ENCODE results near the gene CEP44.
A peak's percentile ranks its signal among the peaks of the same experiment; 100 is the strongest.
"Not testable (repeated sequence)": the region's sequence is repeated elsewhere in the genome, so short reads cannot be mapped to it uniquely, and the experiment has no call there.

CEP44 gene

DNA sequence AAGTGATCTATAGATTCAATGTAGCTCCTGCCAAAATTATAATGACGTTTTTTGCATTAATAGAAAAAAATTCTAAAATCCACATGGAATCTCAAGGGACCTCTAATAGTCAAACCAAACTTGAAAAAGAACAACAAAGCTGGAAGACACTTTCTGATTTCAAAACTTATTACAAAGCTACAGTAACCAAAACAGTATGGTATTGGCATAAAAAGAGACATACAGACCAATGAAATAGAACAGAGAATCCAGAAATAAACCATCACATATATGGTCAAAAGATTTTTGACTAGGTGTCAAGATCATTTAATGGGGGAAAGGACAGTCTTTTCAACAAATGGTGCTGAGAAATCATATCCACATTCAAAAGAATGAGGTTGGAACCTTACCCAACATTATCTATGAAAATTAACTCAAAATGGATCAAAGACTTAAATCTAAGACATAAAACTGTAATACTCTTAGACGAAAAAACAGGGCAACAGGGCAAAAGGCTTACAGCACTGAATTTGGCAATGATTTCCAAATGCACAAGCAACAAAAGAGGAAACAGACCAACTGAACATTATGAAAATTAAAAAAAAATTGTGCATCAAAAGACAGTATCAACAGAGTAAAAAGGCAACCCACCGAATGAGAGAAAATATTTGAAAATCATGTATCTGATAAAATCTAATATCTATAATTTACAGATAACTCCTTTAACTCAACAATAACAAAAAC is 4.1 kb upstream of the CEP44 start:
- no peak for DNase-seq

DNA sequence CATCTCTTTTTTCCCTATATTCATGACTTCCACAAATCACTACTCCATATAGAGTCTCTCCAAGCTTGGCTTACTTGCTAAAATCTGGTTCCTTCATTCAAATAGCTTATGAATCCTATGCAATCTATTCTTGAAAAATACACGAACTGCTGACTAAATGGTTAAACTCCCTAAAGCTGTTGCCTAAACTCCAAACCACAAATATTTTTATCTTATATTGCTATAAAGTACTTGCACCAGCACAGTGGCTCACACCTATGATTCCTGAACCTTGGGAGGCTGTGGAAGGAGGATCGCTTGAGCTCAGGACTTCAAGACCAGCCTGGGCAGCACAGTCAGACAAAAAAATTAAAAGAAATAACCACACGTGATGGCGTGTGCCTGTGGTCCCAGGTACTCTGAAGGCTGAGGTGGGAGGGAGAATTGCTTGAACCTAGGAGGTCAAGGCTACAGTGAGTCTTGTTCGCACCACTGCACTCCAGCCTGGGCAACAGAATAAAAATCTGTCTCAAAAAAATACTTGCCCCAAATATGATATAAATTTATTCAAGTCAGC is 2.5 kb upstream of the CEP44 start:
- no peak for DNase-seq

- DNase-seq = no peak
Observed at GRCh38 chr4:174281901-174282300, 1.8 kb upstream of the CEP44 start.

DNA sequence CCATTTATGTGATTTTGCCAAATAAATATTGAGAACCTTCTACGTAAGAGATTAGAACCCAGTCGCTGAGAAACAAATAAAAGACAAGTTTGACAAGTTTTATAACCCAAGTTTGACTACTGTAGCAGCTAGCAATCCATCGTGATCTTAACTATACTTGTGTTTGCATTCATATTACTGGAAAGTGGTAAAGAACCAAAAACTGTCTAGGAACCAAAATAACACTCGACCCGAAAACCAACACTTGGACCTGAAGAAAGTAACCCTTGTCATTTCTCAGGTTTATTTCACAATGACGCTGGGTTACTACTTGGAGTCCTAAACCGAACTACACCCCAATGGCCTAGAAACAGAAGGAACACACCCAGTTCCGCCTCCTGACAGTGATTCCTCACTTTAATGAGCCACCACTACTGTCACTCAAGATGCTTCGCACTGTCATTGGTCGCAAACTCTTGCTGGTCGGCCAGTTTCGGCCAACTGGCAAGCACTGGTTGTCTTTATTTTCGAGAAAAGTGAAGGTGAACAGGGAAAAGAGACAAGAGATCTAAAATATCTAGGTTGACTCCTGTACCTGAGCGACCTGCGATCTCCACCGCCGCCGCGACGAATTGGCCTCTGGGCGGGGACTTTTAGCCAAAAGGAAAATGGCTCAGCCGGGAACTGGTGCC is 740 bp upstream of the CEP44 start:
- DNase-seq = peak; percentile 92

- no peak for DNase-seq
Observed at GRCh38 chr4:174284487-174284886, 776 bp downstream of the CEP44 start.

- no peak for DNase-seq
Observed at GRCh38 chr4:174286870-174287269, 3.2 kb downstream of the CEP44 start.

DNA sequence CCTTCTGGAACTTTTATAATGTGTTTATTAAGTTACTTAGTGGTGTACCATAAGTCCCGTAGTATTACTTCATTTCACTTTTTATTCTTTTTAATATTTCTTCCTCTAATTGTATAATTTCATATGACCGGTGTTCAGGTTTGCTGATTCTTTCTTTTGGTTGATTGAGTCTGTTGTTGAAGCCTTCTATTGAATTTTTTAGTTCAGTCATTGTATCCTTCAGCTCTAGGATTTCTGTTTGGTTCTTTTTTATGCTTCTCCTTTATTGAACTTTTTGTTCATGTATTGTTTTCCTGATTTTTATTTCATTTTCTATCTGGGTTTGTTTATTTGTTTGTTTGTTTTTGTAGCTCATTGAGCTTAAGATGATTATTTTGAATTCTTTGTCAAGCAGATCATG is 8.8 kb downstream of the CEP44 start:
- DNase-seq = no peak

- not testable (repeated sequence) for DNase-seq
Observed at GRCh38 chr4:174294641-174295040, 10.9 kb downstream of the CEP44 start.

- DNase-seq = not testable (repeated sequence)
Observed at GRCh38 chr4:174295142-174295541, 11.4 kb downstream of the CEP44 start.

DNA sequence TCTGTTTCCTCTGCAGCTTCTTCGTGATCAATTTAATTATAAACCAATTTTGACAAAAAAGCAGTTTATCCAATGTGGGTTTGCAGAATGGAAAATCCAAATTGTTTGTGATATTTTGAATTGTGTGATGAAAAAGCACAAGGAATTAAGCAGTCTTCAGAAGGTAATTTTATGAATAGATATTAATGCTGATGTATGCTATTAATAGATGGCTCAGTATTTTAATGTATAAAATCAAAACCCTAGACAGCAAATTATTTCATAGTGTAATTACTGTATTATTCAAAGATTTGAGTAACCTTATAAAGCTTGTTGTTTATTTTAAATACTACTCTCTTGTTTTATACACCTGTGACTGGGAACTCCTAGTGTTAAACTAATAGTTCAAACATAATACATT is 20.0 kb downstream of the CEP44 start:
- DNase-seq = no peak

GRCh38 chr4:174304664-174305063 is 21.0 kb downstream of the CEP44 start:
- no peak for DNase-seq

DNA sequence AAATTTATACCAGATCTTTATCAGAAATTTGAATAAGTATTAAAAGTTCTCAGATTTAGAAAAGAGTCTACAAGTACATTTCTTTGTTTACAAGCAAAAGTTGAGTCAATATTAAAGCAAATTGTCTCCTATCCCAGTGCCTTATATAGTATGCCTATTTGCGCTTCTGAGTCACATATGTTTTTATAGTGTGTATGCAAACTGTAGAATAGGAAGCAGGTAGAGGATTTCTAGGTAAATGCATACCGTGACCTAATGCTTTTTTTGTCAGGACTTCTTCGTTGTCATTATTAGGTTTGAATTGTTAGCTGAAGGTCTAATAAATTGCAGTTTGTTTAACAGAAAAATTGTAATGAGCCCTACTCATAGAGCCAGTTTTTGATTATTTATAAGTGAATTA is 22.2 kb downstream of the CEP44 start:
- no peak for DNase-seq

DNA sequence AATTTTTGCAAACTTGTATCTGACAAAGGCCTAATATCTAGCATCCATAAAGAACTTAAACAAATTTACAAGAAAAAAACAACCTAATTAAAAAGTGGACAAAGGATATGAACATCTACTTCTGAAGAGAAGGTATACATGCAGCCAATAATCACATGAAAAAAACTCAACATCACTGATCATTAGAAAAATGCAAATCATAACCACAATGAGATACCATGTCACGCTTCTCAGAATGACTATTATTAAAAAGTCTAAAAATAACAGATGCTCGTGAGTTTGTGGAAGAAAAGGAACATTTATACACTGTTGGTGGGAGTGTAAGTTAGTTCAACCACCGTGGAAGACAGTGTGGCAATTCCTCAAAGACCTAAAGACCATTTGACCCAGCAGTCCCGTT is 24.0 kb downstream of the CEP44 start:
- no peak for DNase-seq

- no peak for DNase-seq
Observed at GRCh38 chr4:174312993-174313392, 29.3 kb downstream of the CEP44 start.

DNA sequence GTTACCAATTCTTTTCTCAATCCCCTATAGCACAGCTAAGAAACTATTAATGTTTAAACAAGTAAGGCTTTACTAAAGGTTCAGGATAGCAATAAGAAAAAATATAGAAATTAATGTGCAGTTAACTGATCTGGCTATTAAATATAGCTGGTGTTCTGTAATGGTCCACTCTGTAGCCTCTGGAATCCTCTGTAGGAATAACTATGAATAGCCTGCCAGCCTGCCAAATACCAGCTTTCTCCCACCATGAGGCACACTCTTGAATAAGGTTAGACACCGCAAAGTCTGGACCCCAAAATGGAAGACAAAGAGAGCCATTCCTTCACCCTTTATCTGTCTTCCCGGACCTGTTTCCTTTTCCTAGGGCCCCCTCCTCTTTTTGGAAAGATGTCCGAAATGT is 30.6 kb downstream of the CEP44 start:
- DNase-seq = no peak

DNA sequence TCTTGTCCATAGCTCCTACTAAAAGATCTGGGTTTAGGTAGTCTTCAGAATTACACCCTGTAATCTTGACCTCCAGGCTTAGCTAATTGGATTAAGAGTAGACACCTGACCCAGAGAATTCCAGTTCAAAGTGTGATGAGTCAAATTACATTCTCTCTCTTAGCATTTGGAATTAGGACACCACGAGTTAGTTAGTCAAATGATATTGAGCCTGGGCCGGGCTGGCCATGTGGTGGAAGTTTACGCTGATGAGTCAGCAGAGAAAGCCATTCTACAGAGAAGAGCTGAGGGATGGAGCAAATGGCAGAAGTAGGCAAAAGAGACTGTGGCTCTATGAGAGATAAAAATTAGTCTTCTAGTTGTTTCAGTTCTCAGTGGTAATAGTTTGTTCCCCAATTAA is 31.1 kb downstream of the CEP44 start:
- no peak for DNase-seq

DNA sequence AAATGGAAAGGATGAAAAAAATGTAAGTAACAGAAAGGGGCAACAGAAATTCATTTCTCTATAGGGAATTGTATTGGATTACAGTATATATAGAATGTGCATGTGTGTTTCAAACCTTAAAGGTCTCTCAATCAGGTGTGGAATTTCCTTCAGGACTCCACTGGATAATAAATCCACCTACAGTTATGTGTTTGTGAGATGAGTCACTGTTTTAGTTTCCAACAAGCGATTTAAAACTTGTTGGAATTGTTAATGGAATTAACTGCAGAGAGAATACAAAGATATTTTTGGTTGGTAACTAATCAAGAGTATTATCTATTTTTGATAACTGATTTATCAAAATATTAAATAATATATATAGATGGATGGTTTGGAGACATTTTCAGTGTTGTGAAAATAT is 32.8 kb downstream of the CEP44 start:
- no peak for DNase-seq

GRCh38 chr4:174316954-174317353 is 33.2 kb downstream of the CEP44 start:
- no peak for DNase-seq

DNA sequence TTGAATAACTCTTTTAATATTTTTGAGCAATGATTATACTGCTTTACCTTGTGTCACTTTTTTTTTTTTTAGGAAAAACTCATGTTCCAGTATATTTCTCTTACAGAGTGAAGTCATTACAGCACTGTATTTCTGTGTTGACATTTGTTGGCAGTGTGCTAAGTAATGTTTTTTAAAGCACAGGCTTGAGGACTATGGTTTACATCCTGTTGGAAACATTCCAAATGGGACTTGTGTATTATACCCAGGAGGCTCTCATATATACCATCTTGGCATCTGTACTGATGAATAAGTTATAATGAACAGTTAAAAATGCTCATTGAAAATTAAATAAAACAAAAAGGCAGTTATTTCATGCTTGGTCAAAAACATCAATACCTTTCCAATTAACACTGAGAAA is 33.8 kb downstream of the CEP44 start:
- no peak for DNase-seq

- no peak for DNase-seq
Observed at GRCh38 chr4:174318829-174319764, 35.4 kb downstream of the CEP44 start.

GRCh38 chr4:174320494-174321199 is 36.9 kb downstream of the CEP44 start:
- DNase-seq = no peak

DNA sequence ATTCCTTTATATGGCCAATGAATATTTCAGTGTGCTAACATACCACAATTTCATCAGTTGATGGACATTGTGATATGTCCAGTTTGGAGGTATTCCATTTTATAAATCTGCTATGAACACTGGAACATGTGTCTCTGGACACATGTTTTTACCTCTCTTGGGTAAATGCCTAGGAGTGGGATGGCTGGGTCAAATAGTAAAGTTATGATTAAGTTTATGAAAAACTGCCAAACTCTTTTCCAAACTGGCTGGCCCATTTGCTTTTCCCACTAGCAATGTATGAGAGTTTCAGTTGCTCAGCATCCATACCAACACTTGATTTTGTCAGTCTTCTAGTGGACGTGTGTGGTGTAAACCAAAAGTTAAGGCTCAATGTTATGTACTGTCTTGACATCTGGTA is 40.5 kb downstream of the CEP44 start:
- DNase-seq = no peak

DNA sequence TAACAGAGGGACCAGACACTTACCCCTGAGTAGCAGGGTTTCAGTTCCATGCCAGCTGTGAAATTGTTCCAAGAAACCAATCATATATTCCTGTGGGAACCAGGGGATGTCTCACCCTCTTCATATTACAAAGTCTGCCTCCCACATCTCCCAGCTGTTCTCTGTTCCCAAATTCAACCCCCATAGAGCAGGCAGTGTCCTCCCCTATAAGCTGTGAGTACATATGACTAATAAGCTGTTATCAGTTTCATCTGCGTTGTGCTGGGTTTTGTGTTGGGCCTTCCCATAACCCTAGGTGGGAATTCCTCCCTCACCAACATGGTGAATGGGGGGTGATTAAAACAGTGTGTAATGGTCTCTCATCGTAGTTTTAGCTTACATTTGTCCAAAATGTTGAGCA is 41.0 kb downstream of the CEP44 start:
- no peak for DNase-seq

Measured in activated effector memory CD4-positive, alpha-beta T cell treated with anti-CD3 and anti-CD28 coated beads, Interleukin-2, amount 50 U/mL, for 16 hours (primary cell).